MM.1S (cell line): Measurements from ENCODE around the gene PCSK1.

Experiments used
- DNase-seq: peaks from one replicate; pipeline ENCODE4 v3.0.0-alpha.2; 2015
- H2AFZ ChIP-seq: fragments of 300-600 bp; sonication (generic); 2 replicates; pipeline ENCODE4 v1.6.0; 2016; ENCODE audit warnings: antibody characterized with exemption, low read length
- H3F3A ChIP-seq: fragments of 300-600 bp; sonication (generic); 2 replicates; pipeline ENCODE4 v1.6.1; 2016; ENCODE audit warnings: mild to moderate bottlenecking, antibody characterized with exemption, low read length, moderate library complexity, mixed read lengths; ENCODE audit not compliant: insufficient read depth
- H3K27ac ChIP-seq: fragments of 300-600 bp; sonication (generic); 2 replicates; pipeline ENCODE4 v1.5.1; 2016; ENCODE audit warnings: mild to moderate bottlenecking, low read length
- H3K27me3 ChIP-seq: fragments of 300-600 bp; sonication (generic); replicated peaks from 2 replicates; pipeline ENCODE4 v1.6.0; 2016; ENCODE audit warnings: low read length; ENCODE audit not compliant: insufficient read depth
- H3K36me3 ChIP-seq: fragments of 300-600 bp; sonication (generic); replicated peaks from 2 replicates; pipeline ENCODE4 v1.6.1; 2016; ENCODE audit warnings: mild to moderate bottlenecking, low read length, mixed read lengths; ENCODE audit not compliant: insufficient read depth
- H3K4me1 ChIP-seq: fragments of 300-600 bp; sonication (generic); 2 replicates; pipeline ENCODE4 v1.6.1; 2016; ENCODE audit warnings: low read length, mixed read lengths
- H3K4me2 ChIP-seq: fragments of 300-600 bp; sonication (generic); 2 replicates; pipeline ENCODE4 v1.6.0; 2016; ENCODE audit warnings: low read depth, low read length
- H3K4me3 ChIP-seq: fragments of 300-600 bp; sonication (generic); 2 replicates; pipeline ENCODE4 v1.5.1; 2016; ENCODE audit warnings: low read length, mixed read lengths
- H3K79me2 ChIP-seq: fragments of 300-600 bp; sonication (generic); 2 replicates; pipeline ENCODE4 v1.6.1; 2016; ENCODE audit warnings: mixed run types, low read length, mixed read lengths
- H3K9ac ChIP-seq: fragments of 300-600 bp; sonication (generic); 2 replicates; pipeline ENCODE4 v1.6.1; 2016; ENCODE audit warnings: low read length, mixed read lengths
- H3K9me2 ChIP-seq: fragments of 300-600 bp; sonication (generic); replicated peaks from 2 replicates; pipeline ENCODE4 v1.6.1; 2016; ENCODE audit warnings: mild to moderate bottlenecking, low read length, mixed read lengths; ENCODE audit not compliant: insufficient read depth
- H3K9me3 ChIP-seq: fragments of 300-600 bp; sonication (generic); replicated peaks from 2 replicates; pipeline ENCODE4 v1.6.1; 2016; ENCODE audit warnings: mild to moderate bottlenecking, low read length, mixed read lengths; ENCODE audit not compliant: insufficient read depth
- H4K20me1 ChIP-seq: fragments of 300-600 bp; sonication (generic); 2 replicates; pipeline ENCODE4 v1.6.1; 2016; ENCODE audit warnings: mild to moderate bottlenecking, low read length, moderate library complexity, mixed read lengths; ENCODE audit not compliant: insufficient read depth
- CTCF ChIP-seq: fragments of 300-600 bp; sonication (generic); IDR thresholded peaks from 2 replicates; pipeline ENCODE4 v1.5.1; 2016; ENCODE audit warnings: antibody characterized with exemption, low read length, mixed read lengths
- EZH2 ChIP-seq: fragments of 300-600 bp; sonication (generic); optimal IDR thresholded peaks from 2 replicates; pipeline ENCODE3; 2017; ENCODE audit warnings: low read depth, mild to moderate bottlenecking, antibody characterized with exemption, low read length, mixed read lengths
- EZH2phosphoT487 ChIP-seq: fragments of 300-600 bp; sonication (generic); IDR thresholded peaks from 2 replicates; pipeline ENCODE4 v1.6.1; 2018; ENCODE audit warnings: antibody characterized with exemption, low read length

The PCSK1 gene

GRCh38 chr5:96384353-96384752 lies 48.7 kb downstream of the PCSK1 start:
- no peak for DNase-seq
- no peak for TF ChIP-seq EZH2
- TF ChIP-seq EZH2phosphoT487: no peak
- no peak for TF ChIP-seq CTCF

GRCh38 chr5:96381526-96381925 lies 51.5 kb downstream of the PCSK1 start:
- H3K4me3 ChIP-seq: no peak overlapping the region
- H3K4me1 ChIP-seq: no peaks in the 10 kb centered on the region
- no peak overlapping the region for H3K27ac ChIP-seq
- H3K79me2 ChIP-seq: no peaks in the 10 kb centered on the region
- no peaks in the 10 kb centered on the region for H3K9me2 ChIP-seq
- no peak overlapping the region for H3K9ac ChIP-seq
- H3F3A ChIP-seq: no peaks in the 10 kb centered on the region
- H3K4me2 ChIP-seq: no peak overlapping the region
- H3K27me3 ChIP-seq: no peaks in the 10 kb centered on the region
- H2AFZ ChIP-seq: no peak overlapping the region
- no peak for DNase-seq
- no peaks in the 10 kb centered on the region for H4K20me1 ChIP-seq
- H3K9me3 ChIP-seq: no peaks in the 10 kb centered on the region
- H3K36me3 ChIP-seq: no peaks in the 10 kb centered on the region
- TF ChIP-seq CTCF: no peak
- TF ChIP-seq EZH2: no peak
- no peak for TF ChIP-seq EZH2phosphoT487

More at GRCh38 chr5:96384353-96384752, 48.7 kb downstream of the PCSK1 start:
- no peaks in the 10 kb centered on the region for H3K79me2 ChIP-seq
- no peaks in the 10 kb centered on the region for H3K36me3 ChIP-seq
- H3K27me3 ChIP-seq: no peaks in the 10 kb centered on the region
- H3K4me3 ChIP-seq: no peak overlapping the region
- no peaks in the 10 kb centered on the region for H4K20me1 ChIP-seq
- no peak overlapping the region for H3K27ac ChIP-seq
- no peak overlapping the region for H3K9ac ChIP-seq
- H3K9me2 ChIP-seq: no peaks in the 10 kb centered on the region
- no peak overlapping the region for H2AFZ ChIP-seq
- no peak overlapping the region for H3K4me2 ChIP-seq
- no peaks in the 10 kb centered on the region for H3K9me3 ChIP-seq
- H3F3A ChIP-seq: no peaks in the 10 kb centered on the region
- H3K4me1 ChIP-seq: no peaks in the 10 kb centered on the region

GRCh38 chr5:96379896-96380295 lies 53.2 kb downstream of the PCSK1 start:
- TF ChIP-seq EZH2phosphoT487: no peak
- TF ChIP-seq CTCF: no peak
- TF ChIP-seq EZH2: no peak
- Histone ChIP-seq H3F3A (no peaks in the 10 kb centered on the region), H3K27me3 (no peaks in the 10 kb centered on the region), H3K27ac (no peak overlapping the region), H3K4me3 (no peak overlapping the region), H3K4me1 (no peaks in the 10 kb centered on the region), H4K20me1 (no peaks in the 10 kb centered on the region), H3K9ac (no peak overlapping the region), H3K36me3 (no peaks in the 10 kb centered on the region), H2AFZ (no peak overlapping the region), H3K79me2 (no peaks in the 10 kb centered on the region), H3K9me2 (no peaks in the 10 kb centered on the region), H3K4me2 (no peak overlapping the region), H3K9me3 (no peaks in the 10 kb centered on the region)
- no peak for DNase-seq
